Neuron (in vitro differentiated cells): ENCODE measurements around the gene TM7SF3.

Experiments
- H2AFZ ChIP-seq: one replicate; pipeline ENCODE4 v1.6.1; 2013; ENCODE audit warnings: low read depth, mild to moderate bottlenecking, inconsistent platforms, low read length, moderate library complexity
- H3K27me3 ChIP-seq: one replicate; pipeline ENCODE4 v1.6.1; 2013; ENCODE audit warnings: low read length; ENCODE audit not compliant: insufficient read depth
- H3K36me3 ChIP-seq: one replicate; pipeline ENCODE4 v1.6.1; 2013; ENCODE audit warnings: low read length; ENCODE audit not compliant: insufficient read depth
- H3K4me1 ChIP-seq: one replicate; pipeline ENCODE4 v1.6.1; 2013; ENCODE audit warnings: low read length; ENCODE audit not compliant: insufficient read depth
- H3K4me3 ChIP-seq: 2 replicates; pipeline ENCODE4 v1.5.1; 2013; ENCODE audit warnings: mild to moderate bottlenecking, low read length, moderate library complexity
- H3K9me3 ChIP-seq: one replicate; pipeline ENCODE4 v1.6.1; 2013; ENCODE audit warnings: low read length

The TM7SF3 gene

DNA sequence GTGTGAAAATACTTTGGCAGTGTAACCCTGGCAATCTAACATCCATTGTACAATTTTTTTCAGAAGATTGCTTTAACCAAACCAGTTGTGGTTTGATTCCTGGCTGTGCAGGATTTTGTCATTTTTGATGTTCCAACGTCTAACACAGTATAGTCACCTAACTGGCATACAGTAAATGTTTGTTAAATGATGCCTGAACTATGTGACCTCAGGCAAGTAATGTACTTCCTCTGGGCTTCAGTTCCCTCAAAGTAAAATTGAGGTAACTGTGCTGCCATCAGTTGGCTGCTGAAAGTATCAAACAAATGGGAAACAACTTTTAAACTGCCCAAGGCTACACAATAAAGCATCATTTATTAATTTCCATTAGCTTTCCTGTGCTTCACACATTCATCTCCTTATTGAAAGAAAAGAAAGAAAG is 4.3 kb downstream of the TM7SF3 start:
- H3K4me1 ChIP-seq, result peaks cover 35% of the 10 kb centered on the region
- H3K4me3 ChIP-seq, result no peak overlapping the region
- H2AFZ ChIP-seq, result no peak overlapping the region
- H3K36me3 ChIP-seq, result no peaks in the 10 kb centered on the region
- no peaks in the 10 kb centered on the region for H3K27me3 ChIP-seq
- H3K9me3 ChIP-seq, result no peaks in the 10 kb centered on the region

DNA sequence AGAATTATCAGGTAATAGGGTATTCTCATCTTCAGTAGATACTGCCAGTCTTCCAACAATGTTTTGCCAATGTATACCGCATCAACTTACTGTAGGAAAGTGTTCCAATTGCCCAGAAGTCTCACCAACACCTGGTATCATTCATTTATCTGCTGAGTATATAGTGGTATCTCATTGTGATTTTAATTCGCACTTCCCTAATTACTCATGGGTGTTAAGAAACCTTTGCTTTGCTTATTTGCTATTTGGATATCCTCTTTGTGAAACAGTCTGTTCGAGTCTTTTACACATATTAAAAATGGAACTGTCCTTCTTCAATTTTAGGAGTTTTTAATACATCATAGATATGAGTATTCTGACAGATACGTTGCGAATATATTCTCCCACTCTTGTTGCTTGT is 6.1 kb downstream of the TM7SF3 start:
- no peak overlapping the region for H2AFZ ChIP-seq
- peaks cover 28% of the 10 kb centered on the region for H3K4me1 ChIP-seq
- no peaks in the 10 kb centered on the region for H3K27me3 ChIP-seq
- H3K4me3 ChIP-seq, result no peak overlapping the region
- H3K9me3 ChIP-seq, result no peaks in the 10 kb centered on the region
- H3K36me3 ChIP-seq, result no peaks in the 10 kb centered on the region

DNA sequence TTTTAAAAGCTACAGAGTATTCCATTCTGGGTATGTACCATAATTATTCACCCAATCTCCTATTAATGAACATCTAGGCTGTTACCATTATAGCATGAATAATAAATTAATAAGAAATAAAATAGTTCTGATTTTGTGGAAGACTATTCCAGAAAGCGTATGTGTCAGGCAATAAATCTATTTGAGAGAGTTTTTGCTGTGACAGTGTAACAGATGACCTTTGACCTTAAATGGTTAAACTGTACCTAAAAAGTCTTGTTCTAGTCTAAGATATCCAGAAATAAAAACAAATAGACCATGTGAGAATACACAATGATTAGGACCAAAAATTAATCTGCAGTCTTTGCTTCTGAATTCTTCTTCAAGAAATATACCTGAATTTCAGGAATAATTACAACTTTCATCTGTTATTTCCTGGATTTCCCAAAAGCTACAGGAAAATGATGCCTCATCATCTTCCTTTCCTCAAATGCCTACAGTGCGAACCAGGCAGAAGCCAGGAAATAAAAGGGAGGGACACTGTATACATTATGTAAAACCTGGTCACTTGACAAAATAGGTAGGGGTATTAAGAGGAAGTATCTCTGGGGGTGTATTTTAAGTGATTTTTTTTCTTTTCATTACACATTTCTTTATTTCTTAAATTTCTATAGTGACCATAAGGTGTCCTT is 7.3 kb downstream of the TM7SF3 start:
- Histone ChIP-seq H3K36me3 (no peaks in the 10 kb centered on the region), H3K4me1 (peaks cover 19% of the 10 kb centered on the region), H3K9me3 (no peaks in the 10 kb centered on the region), H2AFZ (no peak overlapping the region), H3K27me3 (no peaks in the 10 kb centered on the region), H3K4me3 (no peak overlapping the region)

DNA sequence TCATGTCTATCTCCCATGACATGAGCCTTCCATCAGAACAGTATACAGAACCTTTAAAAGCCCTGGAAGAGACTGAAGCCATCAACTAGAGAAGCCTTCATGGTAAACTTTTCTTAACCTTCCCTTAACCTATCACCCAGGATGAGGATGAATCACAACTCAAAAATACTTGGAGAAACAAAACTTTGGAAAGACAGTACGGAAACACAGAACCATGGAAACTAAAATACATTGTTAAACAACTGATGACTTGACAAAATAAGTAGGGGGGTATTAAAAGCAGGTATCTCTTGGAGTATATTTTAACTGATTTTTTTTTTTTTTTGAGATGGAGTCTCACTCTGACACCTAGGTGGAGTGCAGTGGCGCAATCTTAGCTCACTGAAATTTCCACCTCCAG is 8.7 kb downstream of the TM7SF3 start:
- H2AFZ ChIP-seq, result no peak overlapping the region
- no peaks in the 10 kb centered on the region for H3K27me3 ChIP-seq

DNA sequence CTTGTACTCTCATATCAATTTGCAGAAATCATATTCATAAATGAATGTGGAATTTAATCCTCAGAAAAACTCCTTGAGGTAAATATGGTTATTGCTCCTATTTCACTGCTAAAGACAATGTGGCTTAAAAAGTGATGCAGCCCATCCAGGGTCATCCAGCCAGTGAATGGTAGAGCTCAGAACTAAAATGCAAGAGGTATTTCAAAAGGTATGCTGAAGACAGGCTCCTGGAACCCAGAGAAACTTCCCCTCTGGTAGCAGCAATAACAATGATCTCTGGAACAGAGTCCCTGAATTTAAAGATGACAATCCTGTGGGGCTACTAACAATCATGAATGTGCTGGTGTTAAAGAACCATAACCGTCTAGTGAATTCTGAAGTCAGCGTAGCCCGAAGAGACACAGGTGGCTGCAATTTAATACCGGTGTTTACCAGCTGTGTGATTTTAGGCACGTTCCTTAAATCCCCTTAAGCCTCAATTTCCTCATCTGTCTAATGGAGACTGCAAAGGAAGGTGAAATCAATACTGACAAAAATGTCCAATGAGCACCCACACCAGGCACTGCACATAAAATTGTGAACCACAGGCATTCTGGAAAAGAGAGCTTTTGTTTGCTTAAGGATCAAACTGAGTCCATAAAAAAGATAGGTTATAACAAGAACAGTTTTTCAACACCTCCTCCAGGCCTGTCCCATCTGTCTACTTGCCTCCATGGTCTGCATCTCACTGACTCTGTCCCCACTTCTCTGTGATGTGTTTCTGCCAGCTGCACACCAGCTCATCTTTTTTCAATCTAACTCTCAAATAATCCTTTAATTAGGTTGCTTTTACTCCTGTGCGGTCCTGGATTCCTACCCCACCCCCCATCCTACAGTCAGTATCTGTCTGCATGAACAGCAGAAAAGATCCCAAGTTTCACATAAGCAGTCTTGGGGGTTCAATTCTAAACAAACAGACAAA is 10.5 kb downstream of the TM7SF3 start:
- Histone ChIP-seq H3K4me1 (no peaks in the 10 kb centered on the region), H3K9me3 (no peaks in the 10 kb centered on the region), H2AFZ (no peak overlapping the region), H3K4me3 (no peak overlapping the region), H3K27me3 (no peaks in the 10 kb centered on the region), H3K36me3 (peaks cover 6% of the 10 kb centered on the region)

More for the DNA sequence above, 8.7 kb downstream of the TM7SF3 start:
- Histone ChIP-seq H3K9me3 (no peaks in the 10 kb centered on the region), H3K4me1 (peaks cover 8% of the 10 kb centered on the region), H3K36me3 (no peaks in the 10 kb centered on the region), H3K4me3 (no peak overlapping the region)

DNA sequence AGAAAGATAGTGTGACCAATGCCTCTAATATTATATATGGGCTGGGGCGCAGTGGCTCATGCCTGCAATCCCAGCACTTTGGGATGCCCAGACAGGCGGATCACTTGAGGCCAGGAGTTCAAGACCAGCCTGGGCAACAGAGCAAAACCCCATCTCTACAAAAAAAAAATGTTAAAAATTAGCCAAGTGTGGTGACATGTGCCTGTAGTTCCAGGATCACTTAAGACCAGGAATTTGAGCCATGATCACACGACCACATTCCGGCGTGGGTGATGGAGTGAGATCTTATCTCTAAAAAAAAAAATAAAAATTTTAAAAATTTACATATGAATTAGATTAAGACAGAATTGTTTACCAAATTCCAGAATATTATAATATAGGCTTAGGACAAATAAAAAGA is 12.0 kb downstream of the TM7SF3 start:
- no peak overlapping the region for H3K4me3 ChIP-seq
- no peaks in the 10 kb centered on the region for H3K4me1 ChIP-seq
- H3K9me3 ChIP-seq, result no peaks in the 10 kb centered on the region
- H2AFZ ChIP-seq, result no peak overlapping the region
- no peaks in the 10 kb centered on the region for H3K27me3 ChIP-seq
- H3K36me3 ChIP-seq, result peaks cover 15% of the 10 kb centered on the region

DNA sequence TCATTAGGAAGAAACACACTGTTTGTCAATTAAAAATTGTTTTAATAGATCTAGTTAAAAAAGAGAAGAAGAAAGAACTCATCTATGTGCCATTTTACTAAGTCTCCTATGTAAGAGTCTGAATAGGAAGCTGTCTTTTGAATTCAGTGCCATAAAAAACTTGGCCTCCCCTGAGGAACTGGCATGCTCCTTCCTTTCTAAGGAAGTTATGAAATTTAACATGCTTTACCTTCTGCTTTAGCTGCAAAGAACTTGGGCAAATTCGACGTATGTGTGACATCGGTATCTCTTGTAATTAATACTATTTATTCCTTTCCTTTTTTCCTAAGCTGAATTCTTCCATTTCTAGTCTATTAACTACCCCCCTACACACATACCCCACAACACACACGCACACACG is 12.5 kb downstream of the TM7SF3 start:
- no peak overlapping the region for H2AFZ ChIP-seq
- no peaks in the 10 kb centered on the region for H3K4me1 ChIP-seq
- H3K36me3 ChIP-seq, result peaks cover 18% of the 10 kb centered on the region
- H3K4me3 ChIP-seq, result no peak overlapping the region
- no peaks in the 10 kb centered on the region for H3K9me3 ChIP-seq
- no peaks in the 10 kb centered on the region for H3K27me3 ChIP-seq

DNA sequence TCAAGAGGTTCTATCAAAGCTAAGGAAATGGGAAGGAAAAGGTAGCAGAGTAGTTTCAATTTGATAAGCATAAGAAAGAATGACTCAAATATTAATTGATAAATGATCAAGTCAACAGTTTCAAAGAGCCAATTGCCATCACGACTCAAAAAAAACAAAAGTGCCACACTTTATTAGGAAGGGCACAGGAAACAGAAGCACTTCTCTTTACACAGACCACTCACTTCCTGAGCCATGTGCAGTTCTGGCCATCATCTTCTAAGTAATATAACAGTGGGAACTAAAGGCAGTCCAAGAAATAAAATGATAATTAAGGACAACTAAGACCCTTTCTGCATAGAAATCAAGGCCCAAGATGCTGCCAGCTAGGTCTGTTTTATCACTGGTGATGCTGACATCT is 13.2 kb downstream of the TM7SF3 start:
- no peaks in the 10 kb centered on the region for H3K27me3 ChIP-seq
- no peaks in the 10 kb centered on the region for H3K4me1 ChIP-seq
- no peak overlapping the region for H2AFZ ChIP-seq
- no peaks in the 10 kb centered on the region for H3K9me3 ChIP-seq
- H3K4me3 ChIP-seq, result no peak overlapping the region
- H3K36me3 ChIP-seq, result peaks cover 23% of the 10 kb centered on the region

DNA sequence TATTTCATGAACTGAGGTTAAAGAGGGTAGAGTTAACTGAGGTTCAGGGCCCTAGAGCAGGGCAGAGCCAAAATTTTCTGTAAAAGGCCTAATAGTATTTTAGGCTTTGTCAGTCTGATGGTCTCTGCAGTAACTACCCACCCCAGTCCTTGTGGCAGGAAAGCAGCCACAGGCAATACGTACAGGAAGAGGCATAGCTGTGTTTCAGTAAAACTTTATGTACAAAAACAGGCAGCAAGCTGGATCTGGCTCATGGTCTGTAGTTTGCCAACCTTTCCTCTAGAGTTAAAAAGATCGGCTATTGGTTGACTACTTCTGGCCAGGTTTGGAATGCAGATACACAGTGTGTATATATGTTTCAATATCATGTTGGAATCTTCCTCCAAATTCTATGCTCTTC is 17.2 kb downstream of the TM7SF3 start:
- Histone ChIP-seq H3K4me1 (no peaks in the 10 kb centered on the region), H3K4me3 (no peak overlapping the region), H3K27me3 (no peaks in the 10 kb centered on the region), H3K36me3 (peaks cover 50% of the 10 kb centered on the region), H3K9me3 (no peaks in the 10 kb centered on the region), H2AFZ (no peak overlapping the region)

DNA sequence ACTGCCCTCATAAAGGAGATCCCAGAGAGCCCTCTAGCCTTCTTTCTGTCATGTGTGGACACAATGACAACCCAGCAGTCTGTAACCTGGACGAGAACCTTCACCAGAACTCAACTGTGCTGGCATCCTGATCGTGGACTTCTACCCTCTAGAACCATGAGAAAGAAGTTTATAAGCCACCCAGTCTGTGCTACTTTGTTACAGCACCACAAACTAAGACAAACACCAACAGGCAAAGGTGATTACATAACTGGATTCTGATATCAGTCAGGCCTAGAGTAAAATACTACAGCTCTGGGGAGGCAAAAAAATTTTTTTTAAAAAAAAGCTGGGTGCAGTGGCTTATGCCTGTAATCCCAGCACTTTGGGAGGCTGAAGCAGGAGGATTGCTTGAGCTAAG is 18.5 kb downstream of the TM7SF3 start:
- Histone ChIP-seq H3K27me3 (no peaks in the 10 kb centered on the region), H2AFZ (no peak overlapping the region), H3K9me3 (no peaks in the 10 kb centered on the region), H3K36me3 (peaks cover 56% of the 10 kb centered on the region), H3K4me3 (no peak overlapping the region), H3K4me1 (no peaks in the 10 kb centered on the region)

DNA sequence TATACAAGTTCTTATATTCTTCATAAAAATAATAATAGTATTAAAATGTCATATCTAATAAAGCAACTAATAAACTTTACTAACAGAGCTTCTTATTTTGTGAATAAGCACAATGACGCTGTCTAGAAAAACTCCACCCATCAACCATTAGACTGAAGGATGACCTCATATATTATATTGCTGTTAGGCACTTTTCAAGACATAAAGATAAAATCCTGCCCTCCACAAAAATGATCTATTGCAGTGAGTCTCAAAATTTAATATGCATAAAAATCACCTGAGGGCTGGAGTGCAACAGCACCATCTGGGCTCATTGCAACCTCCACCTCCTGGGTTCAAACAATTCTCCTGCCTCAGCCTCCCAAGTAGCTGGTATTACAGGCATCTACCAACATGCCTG is 20.1 kb downstream of the TM7SF3 start:
- Histone ChIP-seq H2AFZ (no peak overlapping the region), H3K4me3 (no peak overlapping the region), H3K36me3 (peaks cover 59% of the 10 kb centered on the region), H3K9me3 (no peaks in the 10 kb centered on the region), H3K27me3 (no peaks in the 10 kb centered on the region), H3K4me1 (no peaks in the 10 kb centered on the region)

DNA sequence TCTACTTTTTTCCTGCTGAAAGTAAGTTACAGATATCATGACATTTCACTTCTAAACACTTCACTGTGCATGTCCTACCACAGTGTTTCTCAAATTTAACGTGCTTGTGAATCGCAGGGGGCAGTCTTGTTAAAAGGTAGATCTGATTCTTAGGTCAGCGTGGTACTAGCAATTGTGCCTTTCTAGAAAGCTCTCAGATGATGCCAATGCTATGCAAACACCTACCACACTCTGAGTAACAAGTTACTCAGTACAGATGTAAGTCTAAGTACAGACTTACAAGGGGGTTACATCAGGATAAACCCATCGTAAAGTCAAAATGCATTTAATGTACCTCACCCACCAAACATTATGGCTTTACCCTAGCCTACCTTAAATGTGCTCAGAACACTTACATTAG is 22.4 kb downstream of the TM7SF3 start:
- Histone ChIP-seq H3K9me3 (peaks cover 2% of the 10 kb centered on the region), H3K36me3 (peaks cover 60% of the 10 kb centered on the region), H3K4me1 (no peaks in the 10 kb centered on the region), H2AFZ (no peak overlapping the region), H3K27me3 (no peaks in the 10 kb centered on the region), H3K4me3 (no peak overlapping the region)

DNA sequence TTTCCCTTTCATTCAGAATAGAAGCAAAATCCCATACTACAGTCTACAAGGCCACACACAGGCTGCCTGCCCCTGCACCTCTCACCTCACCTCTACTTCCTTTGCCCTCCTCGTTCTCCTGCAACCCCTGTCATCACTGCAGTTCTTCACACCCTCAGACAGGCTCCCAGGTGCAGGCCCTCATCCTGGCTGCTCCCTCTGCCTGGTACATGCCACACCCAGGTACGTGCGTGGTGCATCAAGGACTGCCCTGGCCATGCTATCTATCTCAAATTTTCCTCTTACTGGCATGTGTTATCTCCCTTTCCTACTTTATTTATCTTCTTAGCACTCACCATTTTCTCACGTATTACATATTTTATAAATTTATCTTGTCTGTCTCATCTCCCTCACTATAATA is 24.3 kb downstream of the TM7SF3 start:
- no peaks in the 10 kb centered on the region for H3K4me1 ChIP-seq
- peaks cover 2% of the 10 kb centered on the region for H3K9me3 ChIP-seq
- no peak overlapping the region for H3K4me3 ChIP-seq
- H3K36me3 ChIP-seq, result peaks cover 53% of the 10 kb centered on the region
- no peak overlapping the region for H2AFZ ChIP-seq
- H3K27me3 ChIP-seq, result no peaks in the 10 kb centered on the region
